IMR-90 (cell line): ENCODE results near the gene RUNX2. TPM values are rescaled to one million over a fixed set of nuclear protein-coding genes. Genes with fewer than 3 reads are reported as not detected.
A peak's percentile ranks its signal among the peaks of the same experiment; 100 is the strongest.

ENCODE experiments used
- ATAC-seq: fragments of 200-7000 bp; cut with Tn5 transposase; 2 replicates; pipeline ENCODE4 v1.9.1; 2020; ENCODE audit warnings: low read depth, mild to moderate bottlenecking, moderate library complexity
- BruUV-seq: library from RNA; stranded (reverse); fragments of 400-500 nt; replicated peaks from 2 replicates; lab custom pipeline; 2021; lab: Mats Ljungman, UMichigan
- CTCF ChIA-PET: fragments of 300-600 bp; formaldehyde crosslinking; extraction: SDS; loops from one replicate; lab custom pipeline; 2021; ENCODE audit warnings: antibody characterized with exemption; lab: Yijun Ruan, JAX
- POLR2A ChIA-PET: fragments of 300-600 bp; sonication (Branson Sonifier 250); formaldehyde crosslinking; loops from one replicate; lab custom pipeline; 2022; ENCODE audit warnings: antibody characterized with exemption; ENCODE audit not compliant: unreplicated experiment; lab: Charles Lee
- DNase-seq: peaks from one replicate; pipeline ENCODE4 v3.0.0; 2013
- H2AFZ ChIP-seq: replicated peaks from 2 replicates; pipeline ENCODE3; 2013; ENCODE audit warnings: low read length, mild to moderate bottlenecking; ENCODE audit not compliant: poor library complexity
- H2AK5ac ChIP-seq: 2 replicates; pipeline ENCODE4 v1.6.1; 2013; ENCODE audit warnings: low read depth, low read length, inconsistent platforms
- H2AK9ac ChIP-seq: replicated peaks from 2 replicates; pipeline ENCODE3; 2013; ENCODE audit warnings: mild to moderate bottlenecking, low read depth, low read length, moderate library complexity; ENCODE audit not compliant: poor library complexity
- H2BK120ac ChIP-seq: 2 replicates; pipeline ENCODE4 v1.6.1; 2013; ENCODE audit warnings: low read depth, low read length, inconsistent platforms
- H2BK15ac ChIP-seq: 3 replicates; pipeline ENCODE4 v1.6.1; 2013; ENCODE audit warnings: low read depth, low read length, inconsistent platforms
- H2BK20ac ChIP-seq: 2 replicates; pipeline ENCODE4 v1.6.1; 2013; ENCODE audit warnings: low read depth, mild to moderate bottlenecking, inconsistent platforms, low read length, moderate library complexity
- H2BK5ac ChIP-seq: 2 replicates; pipeline ENCODE4 v1.6.1; 2013; ENCODE audit warnings: mild to moderate bottlenecking, low read depth, low read length, inconsistent platforms; ENCODE audit not compliant: poor library complexity, severe bottlenecking
- H3K14ac ChIP-seq: replicated peaks from 2 replicates; pipeline ENCODE4 v1.6.1; 2013; ENCODE audit warnings: low read depth, low read length, inconsistent platforms
- H3K18ac ChIP-seq: 2 replicates; pipeline ENCODE4 v1.6.1; 2013; ENCODE audit warnings: low read depth, low read length, control low read depth
- H3K23ac ChIP-seq: 2 replicates; pipeline ENCODE4 v1.6.1; 2013; ENCODE audit warnings: low read depth, low read length, inconsistent platforms
- H3K27ac ChIP-seq: 2 replicates; pipeline ENCODE4 v1.5.1; 2013; ENCODE audit warnings: mild to moderate bottlenecking, control low read depth, low read length; ENCODE audit not compliant: insufficient read depth
- H3K27me3 ChIP-seq: 2 replicates; pipeline ENCODE4 v1.6.1; 2013; ENCODE audit warnings: low read length; ENCODE audit not compliant: control insufficient read depth, insufficient read depth
- H3K36me3 ChIP-seq: 2 replicates; pipeline ENCODE4 v1.6.1; 2013; ENCODE audit warnings: low read length, mixed read lengths; ENCODE audit not compliant: control insufficient read depth, insufficient read depth
- H3K4ac ChIP-seq: 2 replicates; pipeline ENCODE4 v1.6.1; 2013; ENCODE audit warnings: low read depth, low read length, inconsistent platforms
- H3K4me1 ChIP-seq: 2 replicates; pipeline ENCODE4 v1.6.1; 2013; ENCODE audit warnings: low read length, mixed read lengths; ENCODE audit not compliant: control insufficient read depth, insufficient read depth
- H3K4me2 ChIP-seq: 2 replicates; pipeline ENCODE4 v1.6.1; 2013; ENCODE audit warnings: low read depth, mild to moderate bottlenecking, control low read depth, low read length, moderate library complexity
- H3K4me3 ChIP-seq: 2 replicates; pipeline ENCODE4 v1.5.1; 2013; ENCODE audit warnings: low read depth, mild to moderate bottlenecking, control low read depth, low read length, moderate library complexity; ENCODE audit not compliant: insufficient read depth
- H3K56ac ChIP-seq: 2 replicates; pipeline ENCODE4 v1.6.1; 2013; ENCODE audit warnings: low read length, inconsistent platforms; ENCODE audit not compliant: insufficient read depth; ENCODE audit errors: extremely low read depth
- H3K79me1 ChIP-seq, 2 experiments: 2 replicates each; pipeline ENCODE4 v1.6.1; 2013; ENCODE audit warnings: low read length in 2 of 2, inconsistent platforms in 1 of 2, low read depth in 1 of 2
- H3K9ac ChIP-seq: 2 replicates; pipeline ENCODE4 v1.6.1; 2013; ENCODE audit warnings: low read depth, low read length, control low read depth
- H3K9me1 ChIP-seq: 2 replicates; pipeline ENCODE4 v1.6.1; 2013; ENCODE audit warnings: low read length, inconsistent platforms; ENCODE audit not compliant: insufficient read depth
- H3K9me3 ChIP-seq: 2 replicates; pipeline ENCODE4 v1.6.1; 2013; ENCODE audit warnings: low read length; ENCODE audit not compliant: control insufficient read depth, insufficient read depth
- H4K20me1 ChIP-seq: 2 replicates; pipeline ENCODE4 v1.6.1; 2013; ENCODE audit warnings: low read length, inconsistent platforms; ENCODE audit not compliant: insufficient read depth
- H4K5ac ChIP-seq: 2 replicates; pipeline ENCODE4 v1.6.1; 2013; ENCODE audit warnings: mild to moderate bottlenecking, low read depth, low read length, control low read depth
- H4K8ac ChIP-seq, 2 experiments: 2 replicates each; pipeline ENCODE4 v1.6.1; 2013; ENCODE audit warnings: low read depth in 2 of 2, low read length in 2 of 2, control low read depth in 1 of 2, inconsistent platforms in 1 of 2
- H4K91ac ChIP-seq: 2 replicates; pipeline ENCODE4 v1.6.1; 2013; ENCODE audit warnings: low read depth, low read length, inconsistent platforms; ENCODE audit not compliant: insufficient read depth
- CHD1 ChIP-seq: IDR thresholded peaks from 2 replicates; pipeline ENCODE4 v1.6.1; 2012; ENCODE audit warnings: low read depth, low read length, improper control_type of control experiment
- CTCF ChIP-seq: conservative IDR thresholded peaks from 2 replicates; pipeline ENCODE4 v1.5.1; 2012; ENCODE audit warnings: mild to moderate bottlenecking, low read depth, low read length, improper control_type of control experiment
- ELK1 ChIP-seq: fragments of 150-350 bp; IDR thresholded peaks from 2 replicates; pipeline ENCODE4 v1.6.1; 2016; ENCODE audit warnings: low read depth, mild to moderate bottlenecking, low read length, moderate library complexity, borderline replicate concordance
- FOS ChIP-seq: fragments of 150-350 bp; IDR thresholded peaks from 2 replicates; pipeline ENCODE4 v1.6.1; 2016; ENCODE audit warnings: low read depth, low read length
- NFE2L2 ChIP-seq: fragments of 150-350 bp; IDR thresholded peaks from 2 replicates; pipeline ENCODE4 v1.6.1; 2016; ENCODE audit warnings: low read depth, mild to moderate bottlenecking, low read length
- POLR2A ChIP-seq: IDR thresholded peaks from 2 replicates; pipeline ENCODE4 v1.6.1; 2012; ENCODE audit warnings: mild to moderate bottlenecking, low read depth, low read length
- RAD21 ChIP-seq: IDR thresholded peaks from 2 replicates; pipeline ENCODE4 v1.6.1; 2012; ENCODE audit warnings: low read length, improper control_type of control experiment
- RCOR1 ChIP-seq: IDR thresholded peaks from 2 replicates; pipeline ENCODE4 v1.6.1; 2012; ENCODE audit warnings: mild to moderate bottlenecking, low read length, improper control_type of control experiment; ENCODE audit not compliant: insufficient replicate concordance
- RFX5 ChIP-seq: IDR thresholded peaks from 2 replicates; pipeline ENCODE4 v1.8.0; 2012; ENCODE audit warnings: low read depth, mild to moderate bottlenecking, low read length, moderate library complexity
- WGBS, 2 experiments: methylation state at CpG; one replicate each; pipeline versions ENCODE4 v1.1.5 to v1.1.7; 2013; ENCODE audit warnings: missing lambda C conversion rate in 2 of 2; ENCODE audit not compliant: insufficient read length in 1 of 2; ENCODE audit errors: extremely low coverage in 2 of 2; 5-methylcytosine and 5-hydroxymethylcytosine counted together
- dilution Hi-C: fragments of 300-500 bp; cut with HindIII; formaldehyde crosslinking; loops from one replicate; pipeline ENCODE4 v1.14.3; 2018; ENCODE audit warnings: low sequenced_read_pairs; ENCODE audit not compliant: unreplicated experiment
- in situ Hi-C: fragments of 300-500 bp; cut with MboI; formaldehyde crosslinking; loops from 3 replicates; pipeline ENCODE4 v1.14.3; 2019; ENCODE audit warnings: low sequenced_read_pairs, inconsistent platforms, mixed read lengths
- intact Hi-C: fragments of 100-400 bp; cut with micrococcal nuclease; formaldehyde crosslinking; loops from 2 replicates; pipeline ENCODE4 v1.10.0; 2022
- polyA plus RNA-seq, 3 experiments: library from polyadenylated mRNA; depleted of rRNA; stranded (reverse); fragments of >200 nt; gene quantifications; 2 replicates each; pipeline ENCODE4 v1.2.3, GENCODE V29; 2012; ENCODE audit warnings: low replicate concordance in 1 of 3
- total RNA-seq: library from RNA; depleted of rRNA; stranded (reverse); fragments of >200 nt; gene quantifications from 2 replicates; pipeline ENCODE4 v1.2.3, GENCODE V29; 2012

RUNX2 gene
- total and polyA plus RNA-seq, 2 of the 4 experiments (the other 2 are of a cell fraction), result 2.3 to 4.7 TPM

- ChIA-PET CTCF (interaction anchor here (1.4 kb wide), 1 partner anchor 91 kb away, joined by 4 read pairs; no protein-coding TSS in a partner anchor), POLR2A (no interaction called here)
- Histone ChIP-seq H3K9me3 (no peaks in the 10 kb centered on the region), H2BK5ac (no peak overlapping the region), H2BK15ac (no peak overlapping the region; the same call in 2 of the 3 replicates), H3K79me1 (no peaks in the 10 kb centered on the region), H3K4me3 (no peak overlapping the region), H4K8ac (no peak overlapping the region), H3K36me3 (no peaks in the 10 kb centered on the region), H2AK9ac (no peak overlapping the region), H4K91ac (no peak overlapping the region), H3K27me3 (no peaks in the 10 kb centered on the region), H3K4ac (no peak overlapping the region), H3K56ac (no peak overlapping the region), H2AK5ac (no peak overlapping the region), H3K23ac (no peak overlapping the region), H3K14ac (no peak overlapping the region), H3K9me1 (peaks cover 20% of the 10 kb centered on the region), H4K20me1 (no peaks in the 10 kb centered on the region), H3K27ac (no peak overlapping the region), H2BK120ac (no peak overlapping the region), H3K4me2 (no peak overlapping the region), H3K4me1 (peaks cover 16% of the 10 kb centered on the region), H2AFZ (no peak overlapping the region), H3K18ac (no peak overlapping the region), H4K5ac (no peak overlapping the region), H3K9ac (no peak overlapping the region), H2BK20ac (peak overlapping the region; percentile 3; the same call in 1 of the 2 replicates)
- ATAC-seq (no peak), DNase-seq (no peak)
- WGBS, 2 experiments, result no CpG with 5 or more reads among the region's 4 CpGs
- TF ChIP-seq ELK1 (no peak), RCOR1 (no peak), CHD1 (no peak), RFX5 (no peak), NFE2L2 (no peak), CTCF (no peak), RAD21 (no peak), POLR2A (no peak), FOS (no peak)
- intact Hi-C loops (loop anchor here (10.0 kb wide), 1 partner anchor 199 kb away; no protein-coding TSS in a partner anchor), in situ Hi-C loops (no loop called here), dilution Hi-C loops (no loop called here)
- BruUV-seq, result no TSS peak
These were observed 296.1 kb downstream of the RUNX2 start for GRCh38 chr6:45624228-45624627.
